Upper lobe of right lung (tissue), 1 donor: ENCODE data around the gene RAB43. TPM values are rescaled to one million over a fixed set of nuclear protein-coding genes. Genes with fewer than 3 reads are reported as not detected.
A peak's percentile ranks its signal among the peaks of the same experiment; 100 is the strongest.

Experiments
- ATAC-seq: fragments of 200-7000 bp; cut with Tn5 transposase; one replicate; pipeline ENCODE4 v1.9.1; 2020; ENCODE audit warnings: mild to moderate bottlenecking, moderate library complexity
- DNase-seq: peaks from one replicate; pipeline ENCODE4 v3.0.0-alpha.2; 2020
- H3K27ac ChIP-seq: fragments of 200-600 bp; one replicate; pipeline ENCODE4 v1.8.0; 2022
- H3K27me3 ChIP-seq: fragments of 200-600 bp; one replicate; pipeline ENCODE4 v1.8.0; 2022; ENCODE audit warnings: mild to moderate bottlenecking
- H3K36me3 ChIP-seq: fragments of 200-600 bp; one replicate; pipeline ENCODE4 v1.8.0; 2022
- H3K4me1 ChIP-seq: fragments of 200-600 bp; one replicate; pipeline ENCODE4 v1.8.0; 2022
- H3K4me3 ChIP-seq: fragments of 200-600 bp; one replicate; pipeline ENCODE4 v1.8.0; 2022; ENCODE audit warnings: mild to moderate bottlenecking
- H3K9me3 ChIP-seq: fragments of 200-600 bp; one replicate; pipeline ENCODE4 v1.8.0; 2022
- intact Hi-C: fragments of 100-400 bp; cut with DNase I; formaldehyde crosslinking; loops from one replicate; pipeline ENCODE4 v1.11.0; 2022
- total RNA-seq: library from RNA; stranded (reverse); fragmentation: NEBNext Ultra II Directional; extraction: Animal tissue kit (Norgen Biotek cat#: 25700); gene quantifications from one replicate; pipeline ENCODE4 v1.2.1, GENCODE V29; 2021
- TF ChIP-seq, protein P1 (sequence below): fragments of 200-600 bp; IDR thresholded peaks from one replicate; pipeline ENCODE4 v1.8.0; 2022; ENCODE audit warnings: antibody characterized with exemption
- donor health status: DM: no; HTN: yes; CAD: no; lungs with severe emphysema.

RAB43 gene
- total RNA-seq, 1 donor from 2014 or later, result 38.9 TPM

DNA sequence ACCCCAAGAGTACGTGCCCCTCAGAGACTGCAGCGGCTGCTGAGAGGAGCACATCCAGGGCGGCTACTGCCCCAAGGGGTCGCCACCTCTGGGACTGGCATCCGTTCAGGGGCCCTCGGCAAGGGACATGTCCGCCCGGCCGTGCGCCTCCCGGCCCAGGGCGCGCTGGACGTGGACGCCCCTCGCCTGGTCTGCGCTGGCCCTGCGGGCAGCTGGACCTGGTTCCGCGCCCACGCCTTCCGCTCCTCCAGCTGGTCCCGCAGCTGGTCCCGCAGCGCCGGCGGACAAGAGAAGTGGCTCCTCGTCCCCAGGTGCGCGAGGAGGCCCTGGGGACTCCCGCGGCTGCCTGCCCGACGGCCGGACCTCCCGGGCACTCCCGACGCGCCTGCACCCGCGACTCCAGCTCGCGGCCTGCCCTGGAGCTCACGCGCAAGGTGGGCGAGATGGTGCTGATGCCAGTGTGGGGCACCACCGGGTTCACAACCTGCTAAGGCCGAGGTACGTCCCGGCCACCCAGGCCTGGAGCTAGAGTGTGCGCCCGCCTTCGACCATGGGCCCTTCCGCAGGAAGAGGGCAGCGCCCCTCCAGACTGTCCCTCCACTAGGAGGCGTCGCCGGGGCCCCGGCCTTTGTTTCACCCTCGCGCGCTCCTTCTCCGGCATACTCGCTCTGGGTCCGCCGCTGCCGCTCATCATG is 75.4 kb downstream of the RAB43 start:
- H3K4me1 ChIP-seq, result peaks cover 6% of the 10 kb centered on the region
- peak overlapping the region; percentile 20 for H3K4me3 ChIP-seq
- no peak overlapping the region for H3K27ac ChIP-seq
- no peaks in the 10 kb centered on the region for H3K36me3 ChIP-seq
- no peaks in the 10 kb centered on the region for H3K27me3 ChIP-seq
- intact Hi-C loops, result no loop called here
- TF ChIP-seq, protein P1, sequence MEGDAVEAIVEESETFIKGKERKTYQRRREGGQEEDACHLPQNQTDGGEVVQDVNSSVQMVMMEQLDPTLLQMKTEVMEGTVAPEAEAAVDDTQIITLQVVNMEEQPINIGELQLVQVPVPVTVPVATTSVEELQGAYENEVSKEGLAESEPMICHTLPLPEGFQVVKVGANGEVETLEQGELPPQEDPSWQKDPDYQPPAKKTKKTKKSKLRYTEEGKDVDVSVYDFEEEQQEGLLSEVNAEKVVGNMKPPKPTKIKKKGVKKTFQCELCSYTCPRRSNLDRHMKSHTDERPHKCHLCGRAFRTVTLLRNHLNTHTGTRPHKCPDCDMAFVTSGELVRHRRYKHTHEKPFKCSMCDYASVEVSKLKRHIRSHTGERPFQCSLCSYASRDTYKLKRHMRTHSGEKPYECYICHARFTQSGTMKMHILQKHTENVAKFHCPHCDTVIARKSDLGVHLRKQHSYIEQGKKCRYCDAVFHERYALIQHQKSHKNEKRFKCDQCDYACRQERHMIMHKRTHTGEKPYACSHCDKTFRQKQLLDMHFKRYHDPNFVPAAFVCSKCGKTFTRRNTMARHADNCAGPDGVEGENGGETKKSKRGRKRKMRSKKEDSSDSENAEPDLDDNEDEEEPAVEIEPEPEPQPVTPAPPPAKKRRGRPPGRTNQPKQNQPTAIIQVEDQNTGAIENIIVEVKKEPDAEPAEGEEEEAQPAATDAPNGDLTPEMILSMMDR, result no peak
- DNase-seq, result no peak
- ATAC-seq, result peak; percentile 39
- H3K9me3 ChIP-seq, result no peaks in the 10 kb centered on the region

DNA sequence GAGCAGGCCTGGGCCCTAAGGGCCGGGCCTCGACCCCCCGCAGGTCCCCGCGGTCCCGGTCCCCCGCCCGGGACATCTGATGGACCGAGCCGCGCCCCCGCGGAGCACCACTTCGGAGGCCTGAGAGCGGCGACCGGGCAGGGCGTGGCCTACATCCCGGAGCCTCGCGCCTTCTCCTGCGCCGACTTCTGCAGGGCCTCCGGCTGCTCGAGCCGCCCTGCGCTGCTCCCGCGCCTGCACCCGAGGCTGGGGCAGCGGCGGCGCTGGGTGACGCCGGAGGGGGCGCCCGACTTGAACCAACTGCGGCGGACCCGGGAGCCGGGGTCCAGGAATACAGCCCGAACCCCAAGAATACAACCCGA is 75.9 kb downstream of the RAB43 start:
- Histone ChIP-seq H3K9me3 (no peaks in the 10 kb centered on the region), H3K36me3 (no peaks in the 10 kb centered on the region), H3K27me3 (no peaks in the 10 kb centered on the region), H3K4me1 (peaks cover 6% of the 10 kb centered on the region), H3K4me3 (peak overlapping the region; percentile 20), H3K27ac (no peak overlapping the region)
- intact Hi-C loops, result no loop called here
- TF ChIP-seq, protein P1, result no peak
- ATAC-seq (peak; percentile 83), DNase-seq (no peak)

DNA sequence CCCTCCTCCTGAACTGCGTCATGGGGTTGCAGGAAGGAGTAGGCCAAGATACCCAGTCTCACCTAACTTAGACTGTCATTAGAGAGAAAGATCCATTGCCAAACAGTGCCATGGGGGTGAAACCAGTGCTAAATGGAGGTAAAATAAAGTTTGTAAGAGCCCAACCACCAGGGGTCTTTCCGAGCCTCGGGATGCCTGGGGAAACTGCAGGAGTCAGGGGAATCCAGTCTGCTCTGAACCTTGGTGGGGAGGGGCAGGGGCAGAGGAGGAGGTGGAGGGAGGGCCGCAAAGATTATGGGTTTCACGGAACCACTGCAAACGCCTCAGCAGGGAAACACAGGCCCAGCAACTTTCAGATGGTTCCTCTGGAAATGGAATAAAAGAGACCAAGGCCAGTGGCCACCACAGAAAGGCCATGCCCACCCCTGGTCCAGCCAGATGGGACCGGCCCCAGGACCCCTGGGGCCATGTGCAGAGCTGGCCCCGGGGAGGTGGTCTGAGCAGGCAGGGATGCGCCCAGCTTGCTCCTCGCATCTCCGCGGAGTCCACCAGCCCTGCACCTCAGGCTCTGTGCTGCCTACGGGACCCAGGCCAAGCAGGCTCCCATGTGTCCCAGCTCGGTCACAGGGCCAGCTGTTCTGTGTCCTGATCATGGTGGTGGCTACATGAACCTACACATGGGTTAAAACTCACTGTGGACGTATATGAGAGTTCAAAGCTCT is 80.9 kb downstream of the RAB43 start:
- Histone ChIP-seq H3K36me3 (no peaks in the 10 kb centered on the region), H3K27me3 (no peaks in the 10 kb centered on the region), H3K9me3 (no peaks in the 10 kb centered on the region), H3K4me3 (no peak overlapping the region), H3K4me1 (peaks cover 4% of the 10 kb centered on the region), H3K27ac (no peak overlapping the region)
- intact Hi-C loops, result no loop called here
- no peak for ATAC-seq
- no peak for DNase-seq
- TF ChIP-seq, protein P1, result no peak

DNA sequence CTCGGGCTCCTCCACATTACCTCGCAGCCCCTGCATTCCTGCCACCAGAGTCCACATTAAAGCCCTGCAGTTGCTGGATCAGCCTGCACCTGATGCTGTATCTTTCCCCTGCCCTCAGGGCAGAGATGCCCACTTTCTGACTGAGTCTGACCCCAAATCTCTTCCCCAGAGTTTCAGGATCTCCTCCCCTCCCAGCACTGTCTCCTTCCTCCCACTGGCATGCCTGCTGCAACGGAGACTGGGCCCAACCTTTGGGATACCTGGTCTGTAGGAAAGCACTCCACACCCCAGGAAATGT is 81.6 kb downstream of the RAB43 start:
- no peaks in the 10 kb centered on the region for H3K36me3 ChIP-seq
- H3K4me1 ChIP-seq, result no peaks in the 10 kb centered on the region
- H3K9me3 ChIP-seq, result no peaks in the 10 kb centered on the region
- ATAC-seq (no peak), DNase-seq (no peak)
- TF ChIP-seq, protein P1, result no peak
- intact Hi-C loops, result no loop called here
- H3K4me3 ChIP-seq, result no peak overlapping the region
- H3K27ac ChIP-seq, result no peak overlapping the region
- no peaks in the 10 kb centered on the region for H3K27me3 ChIP-seq

DNA sequence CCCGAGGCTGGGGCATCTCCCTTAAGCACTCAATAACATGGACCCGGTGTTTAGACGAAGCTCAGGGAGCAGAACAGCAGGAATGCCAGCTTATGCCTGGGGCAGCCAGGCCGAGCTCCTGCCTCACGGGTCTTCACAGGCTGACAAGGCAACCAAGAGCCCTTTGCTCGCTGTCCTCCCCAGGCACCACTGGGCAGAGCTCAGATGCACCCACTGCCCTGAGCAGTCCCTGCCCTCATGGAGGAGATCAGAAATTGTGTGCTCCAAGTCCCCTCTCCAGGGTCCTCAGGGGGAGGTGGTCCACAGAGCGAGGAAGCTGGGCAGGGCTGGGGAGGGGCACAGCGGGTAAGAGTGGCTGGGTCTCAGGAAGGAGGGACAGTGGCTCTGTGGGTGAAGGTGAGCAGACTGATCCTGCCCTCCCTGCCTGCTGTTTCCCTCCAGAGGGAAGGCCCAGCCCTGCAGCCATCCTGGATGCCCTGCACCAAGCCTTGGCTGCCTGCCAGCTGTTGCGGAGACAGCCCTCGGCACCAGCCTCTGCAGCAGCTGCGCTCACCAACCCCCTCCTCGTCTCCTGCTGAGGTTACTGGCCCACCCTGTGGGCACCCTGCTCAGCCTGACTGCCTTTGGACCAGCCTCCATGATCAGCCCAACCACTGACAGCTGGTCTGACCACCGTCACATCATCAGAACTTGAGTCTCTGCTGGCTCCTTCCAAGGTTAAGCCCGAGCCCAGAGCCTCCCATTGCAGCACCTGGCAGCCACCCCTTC is 82.1 kb downstream of the RAB43 start:
- Histone ChIP-seq H3K36me3 (no peaks in the 10 kb centered on the region), H3K27ac (no peak overlapping the region), H3K4me1 (no peaks in the 10 kb centered on the region), H3K27me3 (no peaks in the 10 kb centered on the region), H3K9me3 (no peaks in the 10 kb centered on the region), H3K4me3 (no peak overlapping the region)
- intact Hi-C loops, result no loop called here
- peak; percentile 9 for ATAC-seq
- no peak for DNase-seq
- TF ChIP-seq, protein P1, result no peak
